ENCODE measurements around the gene SKOR2. TPM values are rescaled to one million over a fixed set of nuclear protein-coding genes. Genes with fewer than 3 reads are reported as not detected.

SKOR2 gene
- total RNA-seq, result 0.23 TPM

GRCh38 chr18:47251289-47252120 lies at the start of gene SKOR2:
TSS of gene SKOR2 (minus strand) at chr18:47251660. CDS start at chr18:47249183, 2,477 bp downstream.

GRCh38 chr18:47175898-47176575 lies 75.4 kb downstream of the SKOR2 start, which contains the start of gene IER3IP1:
TSS of gene IER3IP1 (minus strand) at chr18:47176364. CDS start at chr18:47176277, 87 bp downstream.

Small RNA genes within 50 kb of the gene (small RNA-seq; reads per million reads assigned to genes)
- not detected for gene RNU6-1131P

Other genes starting within 250 kb of the SKOR2 start
- gene ELOA2, start 216.0 kb downstream of the SKOR2 start, total RNA-seq, result not detected
- 44.5 TPM for gene HDHD2, start 101.2 kb downstream of the SKOR2 start, total RNA-seq
- gene IER3IP1, start 75.3 kb downstream of the SKOR2 start, total RNA-seq, result 21.9 TPM

Measured in diencephalon (tissue), 1 donor.